ENCODE results near the gene DCUN1D2.

Gene DCUN1D2

DNA sequence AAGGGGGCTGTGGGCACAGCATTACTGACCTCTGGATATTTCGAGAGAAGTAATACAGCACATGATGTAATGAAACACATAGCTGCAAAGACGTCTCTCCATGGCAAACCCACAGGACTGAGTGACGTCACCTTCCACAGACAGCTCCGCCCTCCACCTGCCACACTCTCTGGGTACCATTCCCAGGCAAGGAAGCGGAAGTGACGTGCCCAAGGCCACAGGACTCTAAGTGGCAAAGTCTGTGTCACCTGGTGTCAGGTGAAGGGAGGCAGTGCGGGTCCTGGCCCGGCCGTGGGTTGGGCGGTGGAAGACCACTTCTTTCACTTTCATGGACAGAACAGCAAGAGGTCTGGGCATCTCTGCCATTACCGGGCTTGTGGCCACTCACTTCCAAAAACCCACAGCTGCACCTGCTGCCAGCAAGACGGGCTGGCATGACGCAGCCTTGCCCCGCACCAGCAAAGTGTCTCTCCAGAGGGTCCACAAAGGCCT is 30.4 kb downstream of the DCUN1D2 start:
- no peak for DNase-seq (ENCODE audit: extremely low read depth, low read depth)
- TF ChIP-seq, protein P1, sequence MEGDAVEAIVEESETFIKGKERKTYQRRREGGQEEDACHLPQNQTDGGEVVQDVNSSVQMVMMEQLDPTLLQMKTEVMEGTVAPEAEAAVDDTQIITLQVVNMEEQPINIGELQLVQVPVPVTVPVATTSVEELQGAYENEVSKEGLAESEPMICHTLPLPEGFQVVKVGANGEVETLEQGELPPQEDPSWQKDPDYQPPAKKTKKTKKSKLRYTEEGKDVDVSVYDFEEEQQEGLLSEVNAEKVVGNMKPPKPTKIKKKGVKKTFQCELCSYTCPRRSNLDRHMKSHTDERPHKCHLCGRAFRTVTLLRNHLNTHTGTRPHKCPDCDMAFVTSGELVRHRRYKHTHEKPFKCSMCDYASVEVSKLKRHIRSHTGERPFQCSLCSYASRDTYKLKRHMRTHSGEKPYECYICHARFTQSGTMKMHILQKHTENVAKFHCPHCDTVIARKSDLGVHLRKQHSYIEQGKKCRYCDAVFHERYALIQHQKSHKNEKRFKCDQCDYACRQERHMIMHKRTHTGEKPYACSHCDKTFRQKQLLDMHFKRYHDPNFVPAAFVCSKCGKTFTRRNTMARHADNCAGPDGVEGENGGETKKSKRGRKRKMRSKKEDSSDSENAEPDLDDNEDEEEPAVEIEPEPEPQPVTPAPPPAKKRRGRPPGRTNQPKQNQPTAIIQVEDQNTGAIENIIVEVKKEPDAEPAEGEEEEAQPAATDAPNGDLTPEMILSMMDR (IDR thresholded peaks at IDR 0.05; ENCODE audit: low read depth, low read length, missing control alignments) = no peak
- no peak overlapping the region for H3K4me3 ChIP-seq (replicated peaks; ENCODE audit: low read depth, low read length)

DNA sequence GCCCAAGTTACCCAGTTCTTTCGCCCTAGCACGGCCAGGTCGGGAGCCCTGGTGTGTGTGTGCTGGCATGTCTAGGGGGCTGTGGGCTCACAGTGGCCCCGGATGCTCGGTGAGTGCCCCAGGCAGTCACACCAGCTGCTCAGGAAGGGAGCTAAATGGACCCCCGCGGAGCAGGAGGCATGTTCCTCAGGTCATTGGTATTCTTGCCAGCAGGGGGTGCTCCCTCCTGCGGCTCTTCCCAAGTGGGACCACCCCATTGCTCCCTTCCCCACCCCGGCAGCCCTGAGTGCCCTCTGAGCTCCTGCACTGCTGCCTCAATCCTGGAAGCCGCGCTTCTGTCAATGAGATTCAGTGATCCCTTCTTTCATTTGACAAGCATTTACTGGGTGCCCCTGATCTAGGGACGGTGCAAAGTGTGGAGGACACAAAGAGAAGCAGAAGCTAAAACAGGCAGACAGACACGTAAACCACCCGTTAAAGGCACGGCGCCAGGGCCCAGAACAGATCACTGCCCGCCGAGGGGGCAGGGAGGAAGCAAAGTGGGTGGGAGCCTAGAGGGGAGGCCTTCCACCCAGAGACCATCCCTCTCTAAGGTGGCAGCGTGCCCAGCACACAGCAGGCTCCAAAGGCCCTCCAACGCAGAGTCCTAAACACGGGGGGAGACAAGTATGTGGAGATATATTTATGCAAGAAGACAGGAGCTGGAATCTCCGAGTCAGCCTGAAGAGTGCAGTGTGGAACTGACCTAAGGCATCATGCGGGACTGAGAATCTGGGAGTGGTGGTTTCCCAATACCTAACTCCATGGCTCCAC is 32.1 kb downstream of the DCUN1D2 start:
- DNase-seq (ENCODE audit: extremely low read depth, low read depth) = no peak
- no peak overlapping the region for H3K4me3 ChIP-seq (replicated peaks; ENCODE audit: low read depth, low read length)
- TF ChIP-seq, protein P1 (IDR thresholded peaks at IDR 0.05; ENCODE audit: low read depth, low read length, missing control alignments) = peak; percentile 47

DNA sequence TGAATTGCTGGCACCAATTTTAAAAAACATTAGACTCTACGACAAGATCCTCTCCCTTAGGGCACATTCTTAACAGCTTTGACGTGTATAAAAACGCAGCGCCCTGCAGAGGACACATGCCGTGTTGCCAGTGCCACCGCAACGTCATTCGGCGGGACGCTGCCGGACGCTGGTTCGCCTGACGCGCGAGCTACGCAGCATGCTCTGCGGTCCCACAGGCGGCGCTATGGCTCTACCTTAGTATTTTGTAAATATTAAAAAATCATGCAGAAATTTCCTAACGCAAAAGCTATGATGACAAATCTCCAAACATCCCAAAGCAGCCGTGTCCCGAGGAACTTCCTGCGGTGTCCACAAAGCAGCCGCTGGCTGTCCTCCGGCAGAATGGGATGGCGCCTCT is 33.0 kb downstream of the DCUN1D2 start:
- no peak overlapping the region for H3K4me3 ChIP-seq (replicated peaks; ENCODE audit: low read depth, low read length)
- DNase-seq (ENCODE audit: extremely low read depth, low read depth) = no peak
- TF ChIP-seq, protein P1 (IDR thresholded peaks at IDR 0.05; ENCODE audit: low read depth, low read length, missing control alignments) = no peak

DNA sequence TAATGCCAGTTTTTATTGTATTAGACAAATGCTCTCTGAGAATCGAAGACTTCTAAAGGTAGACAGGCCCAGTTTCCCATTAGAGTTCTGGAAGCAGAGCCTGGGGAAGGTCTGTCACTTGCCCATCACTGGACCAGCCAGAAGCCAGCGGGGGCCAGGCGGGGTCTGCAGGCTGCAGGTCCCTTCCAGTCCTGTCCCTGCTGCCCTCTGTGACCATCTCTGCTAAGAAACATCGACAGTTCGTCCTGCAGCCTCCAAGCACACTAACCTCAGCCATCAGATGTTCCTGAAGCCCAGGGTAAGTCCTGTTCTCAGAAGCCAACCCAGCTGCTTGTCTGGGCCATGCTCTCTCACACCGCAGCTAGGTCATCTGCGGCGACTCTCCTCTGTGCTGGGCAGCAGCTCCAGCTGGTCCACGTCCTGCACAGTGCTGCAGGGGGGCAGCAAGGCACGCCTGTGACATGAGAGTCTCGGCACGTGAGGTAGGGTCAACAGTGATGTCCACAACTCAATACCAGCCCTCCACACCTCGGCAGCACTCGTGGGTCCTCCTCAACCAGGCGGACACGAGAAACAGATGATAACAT is 34.3 kb downstream of the DCUN1D2 start:
- no peak overlapping the region for H3K4me3 ChIP-seq (replicated peaks; ENCODE audit: low read depth, low read length)
- TF ChIP-seq, protein P1 (IDR thresholded peaks at IDR 0.05; ENCODE audit: low read depth, low read length, missing control alignments) = no peak
- DNase-seq (ENCODE audit: extremely low read depth, low read depth) = no peak

DNA sequence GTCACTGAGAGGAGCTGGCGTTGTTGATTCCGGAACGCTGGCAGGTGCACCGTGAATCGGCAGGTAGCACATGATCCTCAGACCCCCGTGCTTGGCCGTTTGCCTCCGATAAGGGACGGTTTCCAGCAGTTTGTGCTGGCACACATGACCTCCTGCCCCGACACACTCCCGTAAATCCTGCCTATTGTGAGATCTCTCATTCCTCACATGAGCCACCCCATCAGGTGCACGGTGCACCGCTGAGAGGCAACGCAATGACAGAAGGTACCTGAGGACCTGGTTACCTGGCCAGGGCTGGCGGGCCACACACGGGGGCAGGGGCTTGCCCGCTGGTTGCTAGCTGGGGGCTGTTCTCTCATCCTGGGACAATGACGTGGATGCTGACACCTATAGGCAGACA is 35.1 kb downstream of the DCUN1D2 start:
- no peak for DNase-seq (ENCODE audit: extremely low read depth, low read depth)
- TF ChIP-seq, protein P1 (IDR thresholded peaks at IDR 0.05; ENCODE audit: low read depth, low read length, missing control alignments) = no peak
- H3K4me3 ChIP-seq (replicated peaks; ENCODE audit: low read depth, low read length) = no peak overlapping the region

DNA sequence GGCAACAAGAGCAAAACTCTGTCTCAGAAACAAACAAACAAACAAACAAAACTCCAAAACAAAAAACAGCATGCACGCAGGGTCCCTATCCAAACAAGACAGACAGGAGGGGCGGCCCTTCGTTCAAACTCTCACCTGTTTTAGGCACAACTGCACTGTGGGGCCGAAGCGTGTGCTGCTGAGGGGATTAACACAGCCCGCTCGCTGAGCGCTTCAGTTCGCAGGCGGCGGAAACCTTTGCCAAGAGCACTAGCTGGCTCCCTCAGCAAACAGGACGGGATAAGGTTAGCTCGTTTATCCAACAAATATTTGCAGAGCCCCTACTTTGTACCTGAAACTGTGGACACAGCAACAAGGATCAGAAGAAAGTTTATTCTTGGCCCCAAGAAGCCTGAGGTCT is 35.6 kb downstream of the DCUN1D2 start:
- DNase-seq (ENCODE audit: extremely low read depth, low read depth) = no peak
- no peak overlapping the region for H3K4me3 ChIP-seq (replicated peaks; ENCODE audit: low read depth, low read length)
- TF ChIP-seq, protein P1 (IDR thresholded peaks at IDR 0.05; ENCODE audit: low read depth, low read length, missing control alignments) = no peak
